WTC11 (cell line): ENCODE results near the gene FOXF2. TPM values are rescaled to one million over a fixed set of nuclear protein-coding genes. Genes with fewer than 3 reads are reported as not detected.

Experiments used
- ATAC-seq: fragments of 200-7000 bp; cut with Tn5 transposase; 2 replicates; pipeline ENCODE4 v1.10.0; 2021; ENCODE audit warnings: mild to moderate bottlenecking, moderate library complexity
- CTCF ChIA-PET: fragments of 300-600 bp; sonication (Branson Sonifier 250); formaldehyde crosslinking; loops from one replicate; lab custom pipeline; 2021; ENCODE audit warnings: antibody characterized with exemption; lab: Charles Lee
- POLR2A ChIA-PET: fragments of 350-600 bp; sonication (Branson Sonifier 250); formaldehyde crosslinking; loops from one replicate; lab custom pipeline; 2021; ENCODE audit warnings: antibody characterized with exemption; lab: Charles Lee
- DNase-seq: peaks from one replicate; pipeline ENCODE4 v3.0.0; 2021; ENCODE audit warnings: low spot score
- H3K27ac Mint-ChIP-seq: 2 replicates; pipeline ENCODE4 v1.8.0; 2021; ENCODE audit warnings: mixed read lengths
- H3K27me3 Mint-ChIP-seq: 2 replicates; pipeline ENCODE4 v1.8.0; 2021; ENCODE audit warnings: low read depth, mild to moderate bottlenecking, moderate library complexity, mixed read lengths
- H3K36me3 Mint-ChIP-seq: 2 replicates; pipeline ENCODE4 v1.8.0; 2021; ENCODE audit warnings: mixed read lengths
- H3K4me1 Mint-ChIP-seq: 2 replicates; pipeline ENCODE4 v1.8.0; 2022; ENCODE audit warnings: mixed read lengths
- H3K4me3 Mint-ChIP-seq: 2 replicates; pipeline ENCODE4 v1.8.0; 2021; ENCODE audit warnings: mild to moderate bottlenecking, moderate library complexity, mixed read lengths
- H3K9me3 Mint-ChIP-seq: 2 replicates; pipeline ENCODE4 v1.8.0; 2021; ENCODE audit warnings: mixed read lengths
- ATF1 ChIP-seq: sonication (generic); formaldehyde crosslinking; IDR thresholded peaks from 2 replicates; pipeline ENCODE4 v1.8.1; 2023; ENCODE audit warnings: mild to moderate bottlenecking, moderate library complexity, missing genetic modification reagents
- ATF6 ChIP-seq: sonication (generic); formaldehyde crosslinking; IDR thresholded peaks from 2 replicates; pipeline ENCODE4 v1.8.1; 2023; ENCODE audit warnings: mild to moderate bottlenecking, missing genetic modification reagents
- CBFB ChIP-seq: sonication (generic); formaldehyde crosslinking; IDR thresholded peaks from 2 replicates; pipeline ENCODE4 v1.8.1; 2022; ENCODE audit warnings: mild to moderate bottlenecking, low read depth, missing genetic modification reagents
- ELF4 ChIP-seq: sonication (generic); formaldehyde crosslinking; IDR thresholded peaks from 2 replicates; pipeline ENCODE4 v1.8.1; 2022; ENCODE audit warnings: low read depth, mild to moderate bottlenecking, moderate library complexity, missing genetic modification reagents
- ETV6 ChIP-seq: sonication (generic); formaldehyde crosslinking; IDR thresholded peaks from 2 replicates; pipeline ENCODE4 v1.8.1; 2022; ENCODE audit warnings: mild to moderate bottlenecking, missing genetic modification reagents
- HMGA2 ChIP-seq: fragments of 250-450 bp; sonication (Bioruptor Pico); IDR thresholded peaks from 2 replicates; pipeline ENCODE4 v1.4.0; 2021; ENCODE audit warnings: mild to moderate bottlenecking, moderate library complexity
- JAZF1 ChIP-seq: fragments of 250-450 bp; sonication (Bioruptor Pico); IDR thresholded peaks from 2 replicates; pipeline ENCODE4 v1.9.0; 2021; ENCODE audit warnings: moderate library complexity, mild to moderate bottlenecking, inconsistent platforms
- MYBL2 ChIP-seq: sonication (generic); formaldehyde crosslinking; IDR thresholded peaks from 2 replicates; pipeline ENCODE4 v1.8.1; 2023; ENCODE audit warnings: mild to moderate bottlenecking, moderate library complexity, missing genetic modification reagents
- NFE2L1 ChIP-seq: sonication (generic); formaldehyde crosslinking; IDR thresholded peaks from 2 replicates; pipeline ENCODE4 v1.8.1; 2023; ENCODE audit warnings: missing genetic modification reagents
- NFYB ChIP-seq: sonication (generic); formaldehyde crosslinking; conservative IDR thresholded peaks from 2 replicates; pipeline ENCODE4 v1.8.0; 2022; ENCODE audit warnings: low read depth, missing genetic modification reagents
- NR1H2 ChIP-seq: sonication (generic); formaldehyde crosslinking; IDR thresholded peaks from 2 replicates; pipeline ENCODE4 v1.9.0; 2021; ENCODE audit warnings: mild to moderate bottlenecking, moderate library complexity, missing genetic modification reagents
- ZNF138 ChIP-seq: sonication (generic); formaldehyde crosslinking; conservative IDR thresholded peaks from 2 replicates; pipeline ENCODE4 v1.8.1; 2022; ENCODE audit warnings: mild to moderate bottlenecking, moderate library complexity, missing genetic modification reagents
- ZNF263 ChIP-seq: sonication (generic); formaldehyde crosslinking; IDR thresholded peaks from 2 replicates; pipeline ENCODE4 v1.8.1; 2022; ENCODE audit warnings: low read depth, mild to moderate bottlenecking, moderate library complexity, missing genetic modification reagents
- ZNF423 ChIP-seq: fragments of 250-450 bp; sonication (Bioruptor Pico); IDR thresholded peaks from 2 replicates; pipeline ENCODE4 v2.1.2; 2022; ENCODE audit warnings: mild to moderate bottlenecking, moderate library complexity
- ZNF532 ChIP-seq: fragments of 250-450 bp; sonication (Bioruptor Pico); IDR thresholded peaks from 2 replicates; pipeline ENCODE4 v1.9.0; 2021; ENCODE audit warnings: mild to moderate bottlenecking, borderline replicate concordance
- total RNA-seq: library from RNA; stranded (reverse); gene quantifications from 3 replicates; pipeline ENCODE4 v1.2.3, GENCODE V29; 2021
- TF ChIP-seq, protein P1 (sequence below): sonication (generic); formaldehyde crosslinking; IDR thresholded peaks from 2 replicates; pipeline ENCODE4 v1.8.0; 2023; ENCODE audit warnings: missing genetic modification reagents, mild to moderate bottlenecking, borderline replicate concordance
- TF ChIP-seq, protein P2 (sequence below): sonication (generic); formaldehyde crosslinking; conservative IDR thresholded peaks from 2 replicates; pipeline ENCODE4 v1.8.1; 2022; ENCODE audit warnings: mild to moderate bottlenecking, missing genetic modification reagents
- TF ChIP-seq, protein P3 (sequence below): sonication (generic); formaldehyde crosslinking; IDR thresholded peaks from 2 replicates; pipeline ENCODE4 v1.8.1; 2022; ENCODE audit warnings: mild to moderate bottlenecking, missing genetic modification reagents, moderate library complexity, borderline replicate concordance

Gene FOXF2
- total RNA-seq, 1 experiment from 2014 or later: 0.11 TPM

GRCh38 chr6:1405221-1405620, 15.8 kb downstream of the FOXF2 start (continued):
- TF ChIP-seq, protein P1, sequence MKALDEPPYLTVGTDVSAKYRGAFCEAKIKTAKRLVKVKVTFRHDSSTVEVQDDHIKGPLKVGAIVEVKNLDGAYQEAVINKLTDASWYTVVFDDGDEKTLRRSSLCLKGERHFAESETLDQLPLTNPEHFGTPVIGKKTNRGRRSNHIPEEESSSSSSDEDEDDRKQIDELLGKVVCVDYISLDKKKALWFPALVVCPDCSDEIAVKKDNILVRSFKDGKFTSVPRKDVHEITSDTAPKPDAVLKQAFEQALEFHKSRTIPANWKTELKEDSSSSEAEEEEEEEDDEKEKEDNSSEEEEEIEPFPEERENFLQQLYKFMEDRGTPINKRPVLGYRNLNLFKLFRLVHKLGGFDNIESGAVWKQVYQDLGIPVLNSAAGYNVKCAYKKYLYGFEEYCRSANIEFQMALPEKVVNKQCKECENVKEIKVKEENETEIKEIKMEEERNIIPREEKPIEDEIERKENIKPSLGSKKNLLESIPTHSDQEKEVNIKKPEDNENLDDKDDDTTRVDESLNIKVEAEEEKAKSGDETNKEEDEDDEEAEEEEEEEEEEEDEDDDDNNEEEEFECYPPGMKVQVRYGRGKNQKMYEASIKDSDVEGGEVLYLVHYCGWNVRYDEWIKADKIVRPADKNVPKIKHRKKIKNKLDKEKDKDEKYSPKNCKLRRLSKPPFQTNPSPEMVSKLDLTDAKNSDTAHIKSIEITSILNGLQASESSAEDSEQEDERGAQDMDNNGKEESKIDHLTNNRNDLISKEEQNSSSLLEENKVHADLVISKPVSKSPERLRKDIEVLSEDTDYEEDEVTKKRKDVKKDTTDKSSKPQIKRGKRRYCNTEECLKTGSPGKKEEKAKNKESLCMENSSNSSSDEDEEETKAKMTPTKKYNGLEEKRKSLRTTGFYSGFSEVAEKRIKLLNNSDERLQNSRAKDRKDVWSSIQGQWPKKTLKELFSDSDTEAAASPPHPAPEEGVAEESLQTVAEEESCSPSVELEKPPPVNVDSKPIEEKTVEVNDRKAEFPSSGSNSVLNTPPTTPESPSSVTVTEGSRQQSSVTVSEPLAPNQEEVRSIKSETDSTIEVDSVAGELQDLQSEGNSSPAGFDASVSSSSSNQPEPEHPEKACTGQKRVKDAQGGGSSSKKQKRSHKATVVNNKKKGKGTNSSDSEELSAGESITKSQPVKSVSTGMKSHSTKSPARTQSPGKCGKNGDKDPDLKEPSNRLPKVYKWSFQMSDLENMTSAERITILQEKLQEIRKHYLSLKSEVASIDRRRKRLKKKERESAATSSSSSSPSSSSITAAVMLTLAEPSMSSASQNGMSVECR: no peak
- TF ChIP-seq ETV6 (CRISPR knock-in tag) (no peak), ZNF423 (CRISPR knock-in tag) (no peak), HMGA2 (CRISPR knock-in tag) (no peak), ATF6 (CRISPR knock-in tag) (no peak), ATF1 (CRISPR knock-in tag) (no peak), ZNF263 (CRISPR knock-in tag) (no peak), CBFB (CRISPR knock-in tag) (no peak), MYBL2 (CRISPR knock-in tag) (no peak)
- TF ChIP-seq, protein P2, sequence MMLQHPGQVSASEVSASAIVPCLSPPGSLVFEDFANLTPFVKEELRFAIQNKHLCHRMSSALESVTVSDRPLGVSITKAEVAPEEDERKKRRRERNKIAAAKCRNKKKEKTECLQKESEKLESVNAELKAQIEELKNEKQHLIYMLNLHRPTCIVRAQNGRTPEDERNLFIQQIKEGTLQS (CRISPR knock-in tag): no peak
- TF ChIP-seq, all 79 proteins: peak for 0

- ATAC-seq: no peak
- ChIA-PET POLR2A (no interaction called here), CTCF (interaction anchor here (0.6 to 2.6 kb wide), 4 partner anchors 10 to 1061 kb away, joined by 5 to 19 read pairs (median 11); no protein-coding TSS in a partner anchor)
- TF ChIP-seq NR1H2 (CRISPR knock-in tag) (no peak), ZNF138 (CRISPR knock-in tag) (no peak), ATF6 (CRISPR knock-in tag) (no peak), ETV6 (CRISPR knock-in tag) (no peak), ELF4 (no peak), NFYB (CRISPR knock-in tag) (no peak), JAZF1 (CRISPR knock-in tag) (no peak), ZNF532 (CRISPR knock-in tag) (no peak), NFE2L1 (CRISPR knock-in tag) (no peak)
- TF ChIP-seq, protein P3, sequence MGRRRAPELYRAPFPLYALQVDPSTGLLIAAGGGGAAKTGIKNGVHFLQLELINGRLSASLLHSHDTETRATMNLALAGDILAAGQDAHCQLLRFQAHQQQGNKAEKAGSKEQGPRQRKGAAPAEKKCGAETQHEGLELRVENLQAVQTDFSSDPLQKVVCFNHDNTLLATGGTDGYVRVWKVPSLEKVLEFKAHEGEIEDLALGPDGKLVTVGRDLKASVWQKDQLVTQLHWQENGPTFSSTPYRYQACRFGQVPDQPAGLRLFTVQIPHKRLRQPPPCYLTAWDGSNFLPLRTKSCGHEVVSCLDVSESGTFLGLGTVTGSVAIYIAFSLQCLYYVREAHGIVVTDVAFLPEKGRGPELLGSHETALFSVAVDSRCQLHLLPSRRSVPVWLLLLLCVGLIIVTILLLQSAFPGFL (CRISPR knock-in tag): no peak
- Mint-ChIP-seq H3K9me3 (no peaks in the 10 kb centered on the region), H3K36me3 (no peaks in the 10 kb centered on the region), H3K27ac (no peak overlapping the region), H3K4me3 (no peak overlapping the region), H3K27me3 (peaks cover 16% of the 10 kb centered on the region), H3K4me1 (peaks cover 23% of the 10 kb centered on the region)
- DNase-seq: no peak
These were observed 17.1 kb downstream of the FOXF2 start for GRCh38 chr6:1406306-1407072.
